Activated T-cell treated with anti-CD3 and anti-CD28 coated beads for 4 hours (primary cell): ENCODE results near the gene NTM.

ENCODE experiments used
- DNase-seq: peaks from one replicate; pipeline ENCODE4 v3.0.0-alpha.2; 2020

NTM gene

DNA sequence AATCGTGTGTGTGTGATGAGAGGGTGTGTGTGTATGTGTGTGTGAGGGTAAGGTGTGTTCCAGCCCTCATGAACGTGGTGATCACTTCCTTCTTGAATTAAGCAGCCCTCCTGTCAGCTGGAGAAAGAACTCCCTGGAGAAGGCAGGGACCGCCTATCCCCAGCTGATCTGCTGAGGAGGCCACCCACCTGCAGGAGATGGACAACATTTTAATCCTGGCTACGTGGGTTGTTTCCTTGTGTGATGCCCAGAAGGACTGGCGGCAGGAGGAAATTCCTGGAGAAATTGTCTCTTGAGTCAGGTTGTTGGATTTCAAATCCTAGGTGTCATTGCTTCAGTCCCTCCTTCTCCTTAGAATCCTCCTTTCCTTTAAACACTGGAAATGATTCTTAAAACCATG, 878.8 kb downstream of the NTM start:
- DNase-seq: no peak

DNA sequence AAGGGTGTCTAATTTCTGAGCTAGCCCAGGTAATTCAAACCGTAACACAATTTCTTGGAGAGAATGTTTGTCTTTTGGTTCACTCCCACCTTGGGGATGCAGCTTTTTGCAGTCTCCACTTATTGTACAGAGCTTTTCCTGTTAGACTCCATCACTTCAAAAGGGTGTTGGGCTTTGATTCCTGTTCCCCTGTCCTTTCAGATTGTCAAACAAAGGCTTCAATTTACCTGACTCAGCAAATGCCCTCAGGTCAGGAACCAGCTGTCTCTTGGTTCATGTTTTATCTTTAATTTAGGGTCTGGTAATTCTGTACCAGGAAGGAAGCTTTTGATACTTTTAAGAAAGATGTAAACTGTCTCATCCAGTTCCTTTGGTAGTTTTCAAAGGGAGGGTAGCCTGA, 880.6 kb downstream of the NTM start:
- no peak for DNase-seq

DNA sequence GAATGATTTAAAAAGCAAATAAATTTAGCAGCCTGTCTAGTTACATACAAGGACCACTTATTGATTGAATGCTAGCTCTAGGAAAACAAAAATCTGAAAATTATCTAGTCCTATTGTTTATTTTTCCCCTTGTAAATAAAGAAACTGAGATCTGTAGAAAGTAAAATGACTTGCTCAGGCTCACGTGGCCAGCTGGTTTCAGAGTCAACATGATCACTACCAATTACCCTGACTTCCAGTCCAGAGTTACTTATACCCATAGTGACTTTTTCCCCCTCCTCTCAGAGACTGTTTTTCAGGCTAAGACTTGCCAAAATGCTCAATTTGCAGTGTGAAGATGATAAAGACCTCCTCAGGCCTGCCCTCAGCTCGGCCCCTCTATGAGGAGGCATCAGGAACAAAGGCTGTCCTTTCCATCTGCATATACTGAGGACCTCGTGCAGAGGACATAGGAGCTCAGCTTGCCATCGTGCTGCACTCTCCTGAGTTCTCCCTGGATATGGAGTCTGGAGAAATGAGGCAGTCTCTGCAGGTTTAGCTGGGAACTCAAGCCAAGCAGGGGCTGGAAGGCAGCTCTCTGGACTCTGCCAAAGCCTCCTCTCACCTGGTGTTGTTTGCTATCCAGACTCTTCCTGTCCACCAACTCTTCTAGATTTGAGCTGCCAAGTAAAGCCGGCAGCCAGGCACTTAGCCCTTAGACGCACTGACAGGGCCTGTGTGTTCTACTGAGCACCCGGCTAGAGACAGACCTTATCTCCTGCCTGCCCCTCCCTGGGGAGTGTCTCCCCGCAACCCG, 883.3 kb downstream of the NTM start:
- no peak for DNase-seq

DNA sequence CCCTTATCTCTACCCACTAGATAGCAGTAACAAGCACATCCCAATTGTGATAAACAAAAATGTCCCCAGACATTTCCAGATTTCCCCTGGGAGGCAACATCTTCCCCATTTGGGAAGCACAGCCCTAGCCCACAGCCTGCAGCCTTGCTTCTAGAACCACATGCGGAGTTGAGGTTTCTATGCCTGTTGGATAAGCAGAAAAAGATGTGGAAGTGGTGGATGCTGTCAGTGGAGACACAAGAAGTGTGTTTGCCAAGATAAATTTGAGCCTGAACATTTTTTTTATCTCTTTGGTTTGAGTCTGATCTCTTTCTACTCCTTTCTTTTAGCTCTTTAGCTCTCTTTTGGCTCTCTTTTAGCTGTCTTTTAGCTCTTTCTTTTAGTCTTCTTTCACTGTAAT, 884.5 kb downstream of the NTM start:
- DNase-seq: no peak

DNA sequence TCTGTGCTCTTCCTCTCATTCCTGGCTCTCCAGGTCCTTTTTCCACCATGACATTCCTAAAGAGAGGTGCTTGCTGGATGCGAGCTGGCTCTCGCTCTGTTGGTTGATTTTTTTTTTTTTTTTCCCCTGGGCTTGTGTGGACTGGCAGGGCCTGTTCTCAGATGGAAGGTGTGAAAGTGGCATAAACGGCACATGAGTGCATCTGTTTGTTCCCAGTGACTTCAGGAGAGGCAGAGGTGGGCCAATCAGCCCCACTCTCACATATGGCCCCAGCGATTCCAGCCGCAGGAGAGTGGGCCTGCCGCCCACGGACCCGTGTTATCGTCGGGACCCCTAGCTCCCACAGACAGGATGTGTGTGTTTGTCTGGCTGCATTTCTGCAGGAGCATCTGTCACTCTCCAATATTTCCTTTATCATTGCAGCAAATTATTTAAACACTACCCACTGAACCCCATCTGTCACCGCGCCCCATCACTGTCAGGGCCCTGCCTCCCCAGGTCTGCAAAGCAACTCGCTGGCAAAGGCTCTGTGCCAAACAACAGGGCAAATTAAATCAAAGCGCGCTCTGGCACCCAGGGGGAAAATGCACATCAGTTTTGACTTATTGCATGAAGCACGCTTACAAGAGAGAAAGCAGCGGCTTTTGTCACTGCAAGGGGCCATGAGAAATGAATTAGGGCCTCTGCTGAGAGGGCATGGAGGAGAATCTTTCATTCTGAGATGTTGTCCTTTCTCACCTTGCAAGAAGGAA, 886.3 kb downstream of the NTM start:
- no peak for DNase-seq

DNA sequence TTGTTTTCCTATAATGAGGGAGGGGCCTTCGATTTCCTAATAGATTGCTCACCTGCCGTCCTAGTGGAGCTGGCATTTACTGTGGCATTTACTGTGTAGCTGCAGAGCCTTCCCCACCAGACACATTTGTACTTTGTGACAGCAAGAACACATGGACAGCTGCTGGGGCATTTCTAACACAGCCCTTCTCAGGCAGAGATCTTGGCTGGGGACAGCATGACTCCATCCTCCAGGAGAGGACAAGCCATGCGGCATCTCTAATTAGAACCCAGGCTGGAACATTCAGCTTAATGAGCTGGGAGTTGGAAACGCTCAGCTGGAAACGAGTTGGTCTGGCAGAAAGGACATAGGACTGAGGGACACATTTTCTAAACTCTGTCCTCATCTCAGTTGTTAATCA, 887.5 kb downstream of the NTM start:
- no peak for DNase-seq

DNA sequence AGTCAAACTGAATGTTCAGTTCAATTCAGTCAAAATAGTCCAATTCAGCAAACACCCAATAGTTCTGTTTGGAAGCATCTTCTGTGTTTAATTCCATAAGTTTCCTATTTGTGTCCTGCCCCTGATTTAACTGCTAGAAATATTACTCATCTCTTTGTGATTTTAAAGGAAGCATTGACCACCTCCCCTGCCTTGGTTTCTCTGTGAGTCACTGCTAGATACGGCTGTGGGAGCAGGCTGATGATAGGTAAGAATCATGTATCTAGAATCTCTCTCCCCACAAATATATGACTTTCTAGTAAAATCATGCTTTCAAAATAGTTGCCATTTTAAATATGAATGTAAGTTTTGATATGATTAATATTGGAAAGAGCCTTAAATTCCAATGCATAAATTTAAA, 888.5 kb downstream of the NTM start:
- no peak for DNase-seq

DNA sequence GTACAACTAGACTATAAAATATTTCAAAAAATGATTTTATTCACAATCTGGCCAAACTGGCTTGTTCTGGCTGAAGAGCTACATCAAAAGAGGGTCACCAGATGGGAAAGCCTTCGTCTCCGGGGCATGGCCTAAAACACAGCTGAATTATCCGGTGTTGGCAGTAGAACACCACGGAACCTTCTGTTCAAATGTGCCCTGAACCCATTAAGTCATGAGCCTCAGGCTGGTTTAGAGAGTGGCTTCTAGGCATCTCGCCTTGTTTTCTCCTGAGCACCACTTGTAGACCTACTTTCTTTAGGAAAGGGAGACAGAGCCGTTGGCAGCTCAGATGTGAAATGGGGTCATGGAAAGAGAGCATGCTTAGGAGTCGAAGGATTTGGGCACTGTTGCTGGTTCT, 890.2 kb downstream of the NTM start:
- no peak for DNase-seq

DNA sequence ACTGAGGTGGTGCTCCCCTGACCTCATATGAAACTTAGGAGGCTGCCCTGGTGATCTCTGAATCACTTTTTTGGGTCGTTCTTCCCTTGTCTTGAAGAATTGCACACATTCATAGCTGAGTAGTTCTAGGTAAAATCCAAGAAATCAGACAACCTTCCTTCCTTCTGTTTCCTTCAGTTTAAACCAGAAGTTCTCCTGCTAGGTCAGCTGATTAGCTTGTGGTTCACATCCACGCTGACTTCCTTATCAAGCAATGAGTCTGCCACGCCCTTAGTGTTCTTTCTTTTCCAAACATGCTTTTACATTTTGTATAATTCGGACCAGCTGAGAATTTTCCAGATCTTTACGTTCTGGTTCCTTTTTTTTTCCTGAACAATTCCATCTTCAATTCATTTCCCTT, 892.8 kb downstream of the NTM start:
- DNase-seq: no peak

DNA sequence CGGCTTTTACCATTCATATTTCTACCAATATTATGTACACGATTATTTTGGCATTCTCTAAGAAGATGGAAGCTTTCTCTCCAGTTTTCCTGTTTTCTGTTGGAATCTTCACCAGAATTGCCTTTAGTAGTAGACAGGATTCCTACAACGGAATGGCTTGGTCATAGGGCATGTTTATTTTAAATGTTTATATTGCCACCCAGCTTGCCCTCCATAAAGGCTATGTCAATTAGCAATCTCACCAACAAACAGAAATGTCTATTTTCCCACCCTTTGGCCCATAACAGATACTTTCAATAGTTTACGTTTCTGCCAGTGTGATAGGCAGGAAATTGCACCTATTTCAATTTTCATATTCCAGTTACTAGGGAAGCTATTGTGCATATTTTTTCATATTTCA, 893.5 kb downstream of the NTM start:
- DNase-seq: no peak

DNA sequence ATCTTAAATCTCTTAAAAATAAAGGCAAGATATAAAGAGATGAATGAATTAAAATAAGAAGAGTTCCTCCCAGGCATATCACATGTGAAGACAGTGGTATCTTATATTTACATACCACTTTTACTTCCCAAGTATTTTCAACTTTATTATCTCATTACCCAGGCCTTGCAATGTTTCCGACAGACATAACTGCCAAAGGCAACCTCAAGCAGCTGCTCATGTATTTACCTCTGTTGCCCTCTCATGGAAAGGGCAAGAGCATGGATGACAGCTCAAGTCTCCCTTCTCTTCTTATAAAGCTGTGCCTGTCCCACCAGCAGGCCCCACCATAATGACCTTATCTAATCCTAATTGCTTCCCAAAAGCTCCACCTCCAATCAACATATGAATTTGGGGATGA, 894.2 kb downstream of the NTM start:
- DNase-seq: no peak

DNA sequence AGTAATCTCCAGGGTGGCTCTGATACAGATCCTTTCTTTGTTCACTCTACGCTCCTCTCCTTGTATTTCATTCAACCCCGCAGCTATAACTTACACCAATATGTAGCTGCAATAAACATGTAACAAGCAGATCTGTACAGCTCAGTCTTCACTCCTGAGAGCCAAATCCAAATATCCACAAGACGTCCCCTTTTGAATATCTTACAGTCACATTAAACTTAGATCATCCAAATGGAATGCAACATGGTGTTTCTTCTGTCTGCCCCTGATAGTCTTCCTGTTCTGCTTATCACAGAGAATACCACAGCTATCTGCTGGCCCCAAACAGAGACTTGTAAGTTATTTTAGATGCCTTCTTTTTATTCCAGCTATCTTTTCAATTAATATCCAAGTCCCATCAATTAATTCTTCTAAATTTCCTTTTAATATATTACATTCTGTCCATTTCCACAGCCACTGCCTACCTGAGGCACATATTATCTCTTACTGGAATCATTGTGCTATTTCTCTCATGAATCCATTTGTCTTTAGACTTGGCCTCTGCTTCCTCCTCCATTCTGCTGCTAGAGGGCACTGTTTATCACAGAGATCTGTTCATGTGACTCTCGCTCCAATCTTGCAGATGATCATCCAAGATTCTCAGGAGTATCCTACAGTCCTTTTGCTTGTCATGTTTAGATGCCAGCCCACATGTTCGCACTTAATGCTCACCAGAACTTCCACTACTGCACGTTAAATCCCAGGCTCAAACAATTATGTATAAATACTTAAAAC, 908.6 kb downstream of the NTM start:
- DNase-seq: no peak

DNA sequence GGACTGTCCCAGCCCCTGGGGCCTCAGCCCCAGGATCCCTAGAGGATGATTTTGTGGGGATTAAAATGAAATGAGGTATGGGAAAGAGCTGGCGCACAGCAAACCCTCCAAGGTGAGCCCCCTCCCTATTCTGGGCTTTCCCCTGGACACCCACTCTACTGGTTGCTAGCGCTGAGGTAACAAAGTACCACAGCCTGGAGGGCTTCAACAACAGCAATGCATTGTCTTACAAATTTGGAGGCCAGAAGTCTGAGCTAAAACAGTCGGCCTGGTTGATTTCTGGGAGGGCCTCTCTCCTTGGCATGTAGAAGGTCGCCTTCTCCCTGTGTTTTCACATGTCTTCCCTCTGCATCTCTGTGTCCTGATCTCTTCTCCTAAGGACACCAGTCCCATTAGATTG, 913.6 kb downstream of the NTM start:
- no peak for DNase-seq

DNA sequence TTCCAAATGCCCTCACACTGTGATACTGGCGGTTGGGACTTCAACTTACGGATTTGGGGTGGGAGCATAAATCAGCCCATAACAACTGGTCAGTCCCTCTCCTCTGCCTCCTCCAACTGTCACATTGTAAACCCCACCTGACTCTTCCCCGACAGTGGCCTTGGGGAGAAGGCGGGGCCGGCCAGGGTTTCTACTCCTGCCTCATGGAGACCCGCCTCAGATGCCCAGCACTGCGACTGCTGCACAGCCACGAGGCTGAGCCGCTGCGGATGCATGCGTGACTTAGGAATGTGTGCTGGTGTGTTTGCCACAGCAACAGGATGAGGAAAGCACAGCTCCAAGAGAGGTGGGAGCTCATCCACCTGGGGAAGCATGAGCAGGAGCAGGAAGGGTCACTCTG, 914.2 kb downstream of the NTM start:
- no peak for DNase-seq

DNA sequence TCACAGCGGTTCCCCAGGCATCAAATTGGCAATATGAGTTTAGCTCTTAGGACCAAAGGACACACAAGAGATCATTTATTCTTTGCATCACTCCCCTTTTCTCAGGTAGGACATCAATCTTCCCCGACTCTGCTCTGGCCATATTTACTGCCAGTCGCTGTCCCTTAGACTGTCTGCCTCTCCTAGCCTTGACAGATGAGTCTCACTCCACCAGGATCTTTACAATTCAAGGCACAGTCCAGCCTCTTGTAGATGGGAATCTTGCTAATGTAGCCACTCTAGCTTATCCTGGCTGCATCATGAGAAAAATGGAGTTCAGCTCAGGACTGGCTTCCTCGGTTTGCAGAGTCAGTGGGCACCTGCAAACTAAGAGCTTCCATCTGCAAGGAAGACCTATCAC, 915.2 kb downstream of the NTM start:
- no peak for DNase-seq

DNA sequence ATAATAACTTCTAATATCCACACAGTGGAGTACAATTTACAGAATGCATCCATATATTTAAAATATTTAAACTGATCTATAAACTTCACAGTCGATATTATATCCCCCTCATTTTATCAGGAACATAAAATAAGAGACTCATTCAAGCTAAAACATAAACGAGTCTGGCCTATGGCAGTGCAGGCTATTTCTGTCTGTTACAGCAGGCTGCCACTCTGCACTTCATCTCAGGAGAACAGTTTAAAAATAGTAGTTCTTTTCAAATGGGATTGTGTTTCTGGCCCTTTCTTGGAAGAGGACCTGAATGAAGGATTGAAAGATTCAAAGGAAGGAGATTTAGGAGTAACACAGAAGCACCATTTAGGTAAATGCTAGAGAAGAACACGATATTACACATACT, 915.7 kb downstream of the NTM start:
- DNase-seq: no peak

DNA sequence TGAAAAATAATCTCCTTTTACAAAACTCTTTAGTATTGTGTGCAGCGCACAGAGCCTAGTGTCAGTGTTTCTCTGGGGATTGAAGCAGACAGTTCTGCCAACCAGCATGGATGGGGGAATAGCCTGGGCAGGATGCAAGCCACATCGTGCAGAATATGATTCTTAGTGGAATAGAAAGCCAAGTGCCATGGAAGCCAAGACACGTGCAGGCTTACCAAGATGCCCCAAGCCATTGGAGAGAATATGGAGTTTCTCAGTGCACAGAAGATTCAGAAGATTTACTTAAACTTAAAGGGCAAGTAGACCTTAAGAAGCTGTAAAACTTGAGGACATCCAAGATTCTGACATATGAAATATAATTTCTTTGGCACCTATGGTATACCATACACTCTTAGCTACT, 917.6 kb downstream of the NTM start:
- DNase-seq: no peak

DNA sequence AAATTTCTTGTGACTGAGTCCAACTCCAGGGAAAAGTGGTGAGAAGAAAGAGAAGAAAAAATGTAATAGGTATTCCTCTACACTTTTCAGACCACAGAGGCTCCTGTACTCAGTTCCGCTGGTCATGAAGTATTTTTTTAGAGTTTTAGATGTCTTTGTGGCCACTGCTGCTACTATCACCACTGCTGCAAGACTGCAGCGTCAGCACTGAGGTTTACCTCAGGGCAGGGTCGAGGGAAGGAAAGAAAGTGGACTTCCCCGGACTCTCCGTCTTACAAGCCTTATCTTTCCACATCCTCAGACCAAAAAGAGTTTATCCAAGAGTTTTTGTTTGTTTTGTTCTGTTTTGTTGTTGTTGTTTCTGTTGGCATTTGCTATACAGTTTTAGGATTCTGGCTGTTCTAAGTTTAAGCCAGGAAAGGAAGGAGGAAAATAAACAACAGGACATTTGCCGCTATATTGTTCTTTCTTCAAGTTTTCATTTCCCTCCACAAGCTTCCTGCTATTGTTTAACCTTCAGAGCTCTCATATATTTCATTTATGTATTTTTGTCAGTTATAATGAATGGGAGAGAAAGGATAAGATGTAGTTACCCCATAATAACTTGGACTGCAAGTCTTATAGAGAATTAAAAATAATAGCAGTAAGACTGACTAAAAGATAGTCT, 919.3 kb downstream of the NTM start:
- DNase-seq: no peak

DNA sequence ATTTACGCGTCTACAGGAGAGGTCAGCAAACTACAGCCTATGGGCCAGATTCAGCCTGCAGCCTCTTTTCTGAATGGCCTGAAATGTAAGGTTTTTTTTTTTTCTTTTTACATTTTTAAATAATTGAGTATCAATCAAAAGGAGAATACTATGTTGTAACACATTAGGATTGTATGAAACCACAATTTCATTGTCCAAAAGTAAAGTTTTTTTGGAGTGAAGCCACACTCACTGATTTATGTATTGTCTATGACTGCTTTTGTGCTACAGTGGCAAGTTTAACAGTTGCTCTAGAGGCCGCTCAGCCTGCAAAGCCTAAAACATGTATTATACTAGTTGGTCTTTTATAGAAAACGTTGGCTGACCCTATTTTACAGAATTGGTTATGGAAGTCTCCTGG, 923.2 kb downstream of the NTM start:
- no peak for DNase-seq

DNA sequence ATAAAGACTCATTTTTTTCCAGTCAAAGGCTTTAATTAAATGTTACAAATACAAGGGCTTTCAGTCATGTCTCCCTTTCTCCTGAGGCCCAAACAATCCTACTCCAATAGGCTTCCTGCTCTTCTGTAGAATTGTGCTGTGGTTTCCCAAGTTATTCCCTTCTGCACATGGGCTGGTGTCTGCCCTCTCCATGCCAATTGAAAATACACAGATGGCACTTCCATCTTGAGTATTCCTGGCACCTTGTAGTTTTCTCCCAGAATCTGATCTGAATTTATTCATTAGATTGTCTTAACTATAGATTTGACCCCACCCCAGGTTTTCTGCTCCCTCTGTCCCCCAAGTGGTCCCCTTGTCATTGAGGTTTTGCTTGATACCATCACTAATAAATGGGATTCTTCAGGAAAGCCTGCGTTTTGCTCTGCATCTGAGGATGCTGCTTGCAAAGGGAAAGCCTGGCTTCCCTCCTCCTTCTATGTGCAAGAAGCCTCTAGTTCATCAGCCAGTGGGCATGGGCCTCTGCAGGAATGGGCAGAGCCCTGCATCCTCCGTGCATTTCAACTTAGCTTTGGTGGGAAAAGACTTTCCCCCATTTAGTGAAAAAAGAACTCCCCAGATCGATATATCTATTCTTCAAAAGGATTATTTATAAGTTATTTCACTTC, 926.7 kb downstream of the NTM start:
- DNase-seq: no peak

DNA sequence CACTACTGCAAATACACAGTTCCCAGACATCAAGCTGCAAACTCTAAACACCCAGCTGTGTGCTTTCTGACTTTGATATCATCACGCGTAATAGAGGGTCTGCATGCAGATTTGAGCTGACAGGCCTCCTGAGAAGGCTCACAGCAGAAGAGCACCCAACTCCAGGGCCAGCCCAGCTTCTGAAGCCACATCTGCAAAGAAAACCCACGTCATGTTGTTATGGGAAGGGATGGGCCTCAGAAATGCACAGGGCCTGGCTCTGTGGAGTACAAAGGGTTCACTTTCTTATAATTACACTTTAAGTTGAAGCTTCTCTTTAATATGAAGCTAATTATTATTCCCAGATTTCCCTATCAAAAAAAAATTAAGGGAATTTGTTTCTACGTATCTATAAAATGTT, 927.9 kb downstream of the NTM start:
- no peak for DNase-seq

DNA sequence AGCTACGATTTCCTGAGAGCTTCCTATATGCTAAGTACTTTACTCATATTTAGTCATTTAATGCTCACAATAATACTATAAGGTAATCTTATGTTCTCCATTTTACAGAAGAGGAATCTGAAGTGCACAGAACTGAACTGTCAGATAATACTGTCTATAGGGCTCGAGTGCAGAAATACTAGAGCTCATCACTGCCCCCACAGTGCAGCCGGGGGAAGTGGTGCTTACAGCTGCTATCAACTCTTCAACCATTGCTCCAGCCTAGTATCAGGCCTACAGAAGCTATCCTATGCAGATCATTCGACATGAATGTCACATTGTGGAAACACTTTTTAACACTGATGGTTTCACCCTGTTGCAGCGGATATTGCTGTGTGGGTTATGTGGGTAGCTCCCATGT, 929.9 kb downstream of the NTM start:
- no peak for DNase-seq

DNA sequence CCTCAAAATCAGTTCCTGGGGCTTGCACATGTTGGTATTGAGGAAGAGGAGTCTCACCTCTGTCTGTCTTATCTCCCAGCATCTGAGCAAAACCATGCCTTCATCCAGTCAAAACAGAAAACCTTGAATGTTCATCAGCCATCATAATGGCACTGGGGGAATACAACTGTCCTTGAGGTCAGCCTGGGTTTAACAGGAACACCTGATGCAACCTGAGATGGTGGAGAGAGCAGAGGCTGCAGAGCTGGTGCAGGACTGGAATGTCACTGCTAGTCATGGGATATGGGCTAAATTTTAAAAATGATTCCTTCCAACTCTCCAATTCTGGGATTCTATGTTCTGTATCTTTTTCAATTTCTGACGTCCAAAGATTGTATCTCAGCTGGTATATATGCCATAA, 931.0 kb downstream of the NTM start:
- DNase-seq: no peak
